AG09309 (cell line): ENCODE measurements around the gene LSM4.

ENCODE experiments used
- DNase-seq: peaks from one replicate; pipeline ENCODE4 v3.0.0-alpha.2; 2010; ENCODE audit warnings: low read depth
- H3K4me3 ChIP-seq: 2 replicates; pipeline ENCODE4 v1.5.1; 2011; ENCODE audit warnings: mild to moderate bottlenecking, low read depth, low read length, moderate library complexity; ENCODE audit not compliant: control insufficient read depth
- TF ChIP-seq, protein P1 (sequence below): IDR thresholded peaks from 2 replicates; pipeline ENCODE4 v1.5.1; 2011; ENCODE audit warnings: mild to moderate bottlenecking, low read depth, low read length, inconsistent platforms; ENCODE audit not compliant: insufficient read depth, control insufficient read depth; ENCODE audit errors: missing control alignments

LSM4 gene

DNA sequence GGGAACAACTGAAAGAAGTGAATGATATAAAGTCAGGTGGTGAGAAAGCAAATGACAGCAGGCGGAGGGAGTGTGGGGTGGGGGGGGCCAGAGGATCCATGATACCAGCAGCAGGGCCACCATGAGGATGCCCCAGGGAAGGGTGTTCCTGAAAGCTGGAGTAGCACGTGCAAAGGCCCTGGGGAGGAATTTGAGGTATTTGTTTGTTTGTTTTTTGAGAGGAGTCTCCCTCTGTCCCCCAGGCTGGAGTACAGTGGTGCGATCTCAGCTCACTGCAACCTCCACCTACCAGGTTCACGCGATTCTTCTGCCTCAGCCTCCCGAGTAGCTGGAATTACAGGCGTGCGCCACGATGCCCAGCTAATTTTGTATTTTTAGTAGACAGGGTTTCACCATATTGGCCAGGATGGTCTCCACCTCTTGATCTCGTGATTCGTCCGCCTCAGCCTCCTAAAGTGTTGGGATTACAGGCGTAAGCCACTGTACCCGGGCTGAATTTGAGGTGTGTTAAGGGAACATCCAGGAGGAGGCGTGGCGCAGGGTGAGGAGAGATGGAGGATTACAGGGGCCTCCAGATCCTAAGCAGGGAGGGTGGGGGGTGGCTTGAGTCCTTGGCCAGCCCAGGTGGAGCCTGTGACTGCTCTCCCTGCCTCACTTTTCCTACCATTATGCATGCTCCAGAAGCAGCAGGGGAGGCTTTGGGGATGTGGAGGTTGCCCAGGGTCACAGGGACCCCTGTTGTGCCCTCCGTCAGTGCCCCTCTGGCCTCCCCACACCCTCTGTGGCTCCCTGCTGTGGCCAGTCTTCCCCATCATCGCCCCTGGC is 29.0 kb downstream of the LSM4 start:
- TF ChIP-seq, protein P1, sequence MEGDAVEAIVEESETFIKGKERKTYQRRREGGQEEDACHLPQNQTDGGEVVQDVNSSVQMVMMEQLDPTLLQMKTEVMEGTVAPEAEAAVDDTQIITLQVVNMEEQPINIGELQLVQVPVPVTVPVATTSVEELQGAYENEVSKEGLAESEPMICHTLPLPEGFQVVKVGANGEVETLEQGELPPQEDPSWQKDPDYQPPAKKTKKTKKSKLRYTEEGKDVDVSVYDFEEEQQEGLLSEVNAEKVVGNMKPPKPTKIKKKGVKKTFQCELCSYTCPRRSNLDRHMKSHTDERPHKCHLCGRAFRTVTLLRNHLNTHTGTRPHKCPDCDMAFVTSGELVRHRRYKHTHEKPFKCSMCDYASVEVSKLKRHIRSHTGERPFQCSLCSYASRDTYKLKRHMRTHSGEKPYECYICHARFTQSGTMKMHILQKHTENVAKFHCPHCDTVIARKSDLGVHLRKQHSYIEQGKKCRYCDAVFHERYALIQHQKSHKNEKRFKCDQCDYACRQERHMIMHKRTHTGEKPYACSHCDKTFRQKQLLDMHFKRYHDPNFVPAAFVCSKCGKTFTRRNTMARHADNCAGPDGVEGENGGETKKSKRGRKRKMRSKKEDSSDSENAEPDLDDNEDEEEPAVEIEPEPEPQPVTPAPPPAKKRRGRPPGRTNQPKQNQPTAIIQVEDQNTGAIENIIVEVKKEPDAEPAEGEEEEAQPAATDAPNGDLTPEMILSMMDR = no peak
- no peak overlapping the region for H3K4me3 ChIP-seq
- no peak for DNase-seq

DNA sequence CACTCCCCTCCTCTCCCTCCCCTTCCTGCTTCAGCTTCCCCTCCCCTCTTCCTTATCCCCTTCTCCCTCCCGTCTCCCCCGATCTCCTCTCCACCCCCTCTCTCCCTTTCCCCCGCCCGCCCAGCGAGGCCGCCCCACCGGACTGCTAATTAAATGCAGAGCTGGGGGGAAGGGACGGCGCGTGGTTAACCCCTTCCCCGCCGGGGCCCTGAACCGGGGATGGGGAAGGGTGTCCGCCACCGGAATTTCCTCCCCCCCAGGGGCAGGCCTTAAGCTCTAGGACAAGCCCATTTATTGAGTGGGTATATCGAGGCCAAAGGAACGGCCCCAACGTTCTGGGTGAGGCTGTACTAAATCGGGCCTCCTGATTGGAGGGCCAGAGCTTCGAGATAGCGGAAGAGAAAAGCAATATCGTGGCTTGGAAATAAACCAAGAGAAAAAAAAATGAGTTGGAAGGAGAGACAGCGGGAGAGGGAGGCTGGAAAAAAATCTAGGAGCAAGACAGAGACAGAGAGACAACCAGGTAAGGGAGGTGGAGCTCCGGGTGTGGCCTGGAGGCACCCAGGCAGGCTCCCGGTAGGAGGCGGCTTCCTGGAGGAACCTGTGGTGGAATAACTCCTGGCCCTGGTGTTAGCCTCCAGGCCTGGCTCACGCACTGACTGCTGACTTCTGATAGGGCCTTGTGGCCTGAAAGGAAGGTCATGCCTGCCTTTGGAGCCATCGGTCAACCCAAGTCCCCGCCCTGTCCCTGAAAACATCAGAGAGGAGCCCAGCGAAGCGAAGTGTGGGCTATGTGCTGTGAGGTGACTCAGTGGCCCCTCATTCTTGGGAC is 29.9 kb downstream of the LSM4 start:
- peak overlapping the region; percentile 71 for H3K4me3 ChIP-seq
- no peak for DNase-seq
- TF ChIP-seq, protein P1 = no peak

DNA sequence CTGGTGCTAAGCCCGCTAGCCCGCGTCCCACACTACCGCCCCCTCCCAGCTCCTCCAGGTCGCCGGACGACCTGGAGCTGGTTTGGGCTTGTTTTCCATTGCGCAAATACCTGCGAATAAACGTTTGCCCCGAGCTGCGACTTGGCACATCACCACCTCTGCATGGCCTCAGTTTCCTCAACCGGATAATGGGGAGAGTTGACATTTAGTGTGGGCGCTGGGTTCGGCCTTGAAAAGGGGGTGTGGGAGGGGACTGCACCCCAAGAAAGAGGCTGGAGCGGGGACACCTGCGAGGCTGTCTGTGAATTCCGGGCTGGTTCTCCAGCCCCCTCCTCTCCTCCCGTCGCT is 30.4 kb downstream of the LSM4 start:
- TF ChIP-seq, protein P1 = no peak
- DNase-seq = no peak
- peak overlapping the region; percentile 71 for H3K4me3 ChIP-seq

DNA sequence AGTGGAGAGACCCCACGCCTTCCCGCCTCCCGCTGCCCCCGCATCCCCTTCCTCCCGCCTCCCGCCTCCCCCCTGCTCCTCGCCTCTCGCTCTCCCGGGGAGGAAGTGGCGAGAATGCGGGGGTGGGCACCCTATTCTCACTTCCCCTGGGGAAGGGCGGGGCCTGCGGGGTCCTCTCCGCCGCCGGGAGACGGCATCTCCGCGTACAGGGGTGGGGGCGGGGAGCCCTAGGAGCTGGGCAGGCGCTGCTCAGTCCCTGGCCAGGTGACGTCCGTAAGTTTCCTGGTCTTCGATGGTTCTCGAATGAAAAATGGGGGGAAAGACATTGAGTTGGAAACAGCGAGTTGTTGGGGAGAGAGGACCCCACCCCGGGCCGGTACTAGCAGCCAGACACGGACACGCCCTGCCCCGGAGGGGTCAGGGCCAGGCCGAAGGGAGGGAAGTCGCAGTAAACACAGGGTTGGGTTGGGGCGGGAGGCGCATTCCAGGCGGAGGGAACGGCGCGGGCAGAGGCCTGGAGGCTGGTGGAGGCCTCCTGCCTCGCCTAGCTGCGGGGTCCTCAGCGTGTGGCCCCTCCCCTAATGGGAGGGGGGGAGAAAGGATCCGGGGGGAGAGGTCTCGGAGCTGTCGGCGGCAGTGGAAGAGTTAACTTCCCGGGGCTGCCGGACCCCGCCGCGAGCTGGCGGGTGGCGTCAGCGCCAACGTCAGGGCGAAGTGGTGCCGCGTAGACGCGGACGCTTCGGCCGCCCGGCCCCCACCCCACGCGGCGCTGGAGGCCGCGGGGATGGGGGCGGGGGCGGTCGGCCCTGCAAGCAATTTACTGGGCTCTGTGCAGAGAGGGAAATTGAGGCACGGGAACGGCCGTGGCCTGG is 31.1 kb downstream of the LSM4 start:
- TF ChIP-seq, protein P1 = no peak
- no peak for DNase-seq
- H3K4me3 ChIP-seq = peak overlapping the region; percentile 71

GRCh38 chr19:18291019-18291524 is 31.8 kb downstream of the LSM4 start:
- TF ChIP-seq, protein P1 = no peak
- H3K4me3 ChIP-seq = peak overlapping the region; percentile 71
- no peak for DNase-seq
